Measurements from ENCODE around the gene PRAF2. TPM values are rescaled to one million over a fixed set of nuclear protein-coding genes. Genes with fewer than 3 reads are reported as not detected.

The PRAF2 gene, protein sequence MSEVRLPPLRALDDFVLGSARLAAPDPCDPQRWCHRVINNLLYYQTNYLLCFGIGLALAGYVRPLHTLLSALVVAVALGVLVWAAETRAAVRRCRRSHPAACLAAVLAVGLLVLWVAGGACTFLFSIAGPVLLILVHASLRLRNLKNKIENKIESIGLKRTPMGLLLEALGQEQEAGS
- total RNA-seq (10 to 100 TPM; 37.7 to 40.2 TPM), polyA plus RNA-seq (10 to 100 TPM; 30.8 to 54.3 TPM)
- long read RNA-seq, donor 1, transcript PRAF2-202 (3 exons, 1,334 nt), result major isoform, 21 of 24 reads
- long read RNA-seq, donor 1, partial matches to known transcripts, result 2 of 24 reads
- long read RNA-seq, donor 1, other reads (novel, unspliced or antisense), result 0 of 24 reads
- long read RNA-seq, donor 2, transcript PRAF2-202 (3 exons, 1,334 nt), result major isoform, 8 of 12 reads
- long read RNA-seq, donor 2, partial matches to known transcripts, result 4 of 12 reads
- long read RNA-seq, donor 2, other reads (novel, unspliced or antisense), result 0 of 12 reads

DNA sequence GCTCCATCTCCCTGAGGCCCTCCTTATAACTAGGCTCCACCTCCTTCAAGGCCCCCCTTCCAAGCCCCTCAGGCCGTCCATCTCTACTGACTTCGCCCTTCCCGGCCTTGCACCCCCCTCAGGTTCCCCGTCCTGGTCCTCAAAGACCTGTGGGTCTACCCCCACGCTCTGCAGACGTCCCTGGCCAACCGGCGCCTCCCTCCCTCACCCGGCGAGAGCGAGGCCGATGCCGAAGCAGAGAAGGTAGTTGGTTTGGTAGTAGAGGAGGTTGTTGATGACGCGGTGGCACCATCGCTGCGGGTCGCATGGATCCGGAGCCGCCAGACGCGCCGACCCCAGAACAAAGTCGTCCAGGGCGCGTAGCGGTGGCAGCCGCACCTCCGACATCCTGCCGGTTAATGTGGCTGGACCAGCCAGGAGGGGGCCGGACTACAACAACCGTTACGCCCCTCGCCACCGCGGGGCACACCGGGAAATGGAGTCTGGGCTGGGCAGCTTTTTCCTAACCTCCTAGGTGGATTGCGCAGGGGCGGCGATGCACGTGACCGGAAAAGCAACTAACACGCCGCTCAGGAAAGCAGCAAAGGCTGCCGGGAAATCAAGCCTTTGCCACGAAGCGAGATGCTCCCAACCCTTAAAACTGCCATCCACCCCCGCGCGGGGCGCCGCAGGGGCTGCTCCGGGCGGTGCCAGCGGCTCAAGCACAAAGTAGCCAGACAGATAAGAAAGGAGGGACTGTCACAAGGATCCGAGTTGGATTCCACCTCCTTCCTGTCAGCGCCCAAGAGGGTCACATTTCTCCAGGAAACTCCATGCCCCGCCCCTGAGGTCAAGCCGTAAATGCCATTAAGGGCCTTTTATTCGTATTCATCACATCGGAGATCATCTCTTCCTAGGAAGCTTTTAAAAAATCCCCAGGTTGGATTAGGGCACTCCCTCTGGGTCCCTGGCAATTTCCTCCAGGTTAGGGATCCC lies at the start of gene PRAF2:
PRAF2 (minus strand) TSS at position 402 of the 975 bp plus-strand sequence; CDS start at position 387, 15 bp downstream.
- peak within 1 kb of the TSS in 1 of 2 donors; percentile 87 for H3K27ac ChIP-seq (ENCODE audit: low read depth in 1 of 2, low read length in 2 of 2)

DNA sequence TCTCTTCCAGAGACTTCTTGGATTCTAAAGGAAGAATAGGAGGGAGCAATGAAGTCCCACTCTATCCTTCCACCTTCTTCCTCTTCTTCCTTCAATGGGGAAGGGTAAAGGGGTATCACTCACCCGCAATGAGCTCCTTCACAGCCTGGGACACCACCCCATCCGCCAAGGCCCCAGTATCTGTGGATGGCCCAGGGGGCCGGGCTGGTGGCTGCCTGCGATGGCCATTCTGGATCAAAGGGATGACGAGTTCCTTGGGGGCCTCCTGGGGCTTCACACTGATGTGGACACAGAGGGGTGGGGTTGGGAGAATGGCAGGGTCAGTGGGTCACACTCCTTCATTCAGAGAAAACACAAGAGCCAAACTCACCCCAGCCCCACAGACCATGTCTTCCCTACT lies 48.7 kb upstream of the PRAF2 start:
- no peaks in the 10 kb centered on the region for H3K4me1 ChIP-seq (ENCODE audit: control insufficient read depth in 1 of 2, insufficient read depth in 2 of 2, low read length in 2 of 2)
- 68 to 81% methylated on average over 5 of the region's 5 CpGs for WGBS, 2 donors
- H3K4me3 ChIP-seq (ENCODE audit: low read length in 2 of 2), result no peak overlapping the region
- H3K27ac ChIP-seq (ENCODE audit: low read depth in 1 of 2, low read length in 2 of 2), result no peak overlapping the region
- no peaks in the 10 kb centered on the region for H3K36me3 ChIP-seq (ENCODE audit: control insufficient read depth in 1 of 2, insufficient read depth in 2 of 2, low read length in 1 of 2)
- DNase-seq, result no peak
- no peaks in the 10 kb centered on the region for H3K27me3 ChIP-seq (ENCODE audit: control insufficient read depth in 1 of 2, insufficient read depth in 2 of 2, low read length in 1 of 2)
- intact Hi-C loops (cut with DNase I), result no loop called here
- no peaks in the 10 kb centered on the region for H3K9me3 ChIP-seq (ENCODE audit: control insufficient read depth, low read length)
- ATAC-seq (ENCODE audit: low FRiP score), result no peak

More for the DNA sequence above, at the start of gene PRAF2:
- Histone ChIP-seq H3K4me1 (ENCODE audit: control insufficient read depth in 1 of 2, insufficient read depth in 2 of 2, low read length in 2 of 2) (no peaks in the 10 kb centered on the region), H3K9me3 (ENCODE audit: control insufficient read depth, low read length) (no peaks in the 10 kb centered on the region), H3K27me3 (ENCODE audit: control insufficient read depth in 1 of 2, insufficient read depth in 2 of 2, low read length in 1 of 2) (no peaks in the 10 kb centered on the region), H3K36me3 (ENCODE audit: control insufficient read depth in 1 of 2, insufficient read depth in 2 of 2, low read length in 1 of 2) (no peaks in the 10 kb centered on the region), H3K4me3 (ENCODE audit: low read length in 2 of 2) (peak within 1 kb of the TSS; percentile 4 to 82)
- DNase-seq (peak; percentile 96 to 97), ATAC-seq (ENCODE audit: low FRiP score) (peak; percentile 92)
- intact Hi-C loops (cut with DNase I), result no loop called here
- WGBS, 2 donors, result 2 to 34% methylated on average over 61 of the region's 61 CpGs

DNA sequence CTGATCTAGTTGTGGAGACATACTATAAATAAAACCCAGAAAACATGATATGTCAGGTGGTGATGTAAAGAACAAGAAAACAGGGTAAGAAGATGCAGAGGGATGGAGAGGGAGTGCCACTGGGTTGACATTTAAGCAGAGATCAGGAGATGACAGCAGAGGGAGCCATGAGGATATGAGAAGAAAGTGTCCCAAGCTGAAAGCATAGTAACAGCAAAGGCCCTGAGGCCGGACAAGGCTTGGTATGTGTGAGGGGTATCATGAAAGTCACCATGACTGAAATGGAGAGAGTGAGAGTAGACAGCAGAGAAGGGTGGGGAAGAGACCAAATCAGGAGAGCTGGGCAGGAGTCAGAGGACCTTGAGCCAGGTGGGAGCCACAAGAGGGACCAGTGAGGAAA lies 46.3 kb upstream of the PRAF2 start:
- Histone ChIP-seq H3K36me3 (ENCODE audit: control insufficient read depth in 1 of 2, insufficient read depth in 2 of 2, low read length in 1 of 2) (peaks cover 0 to 6% of the 10 kb centered on the region in 2 donors), H3K4me3 (ENCODE audit: low read length in 2 of 2) (no peak overlapping the region), H3K27ac (ENCODE audit: low read depth in 1 of 2, low read length in 2 of 2) (no peak overlapping the region), H3K9me3 (ENCODE audit: control insufficient read depth, low read length) (no peaks in the 10 kb centered on the region), H3K4me1 (ENCODE audit: control insufficient read depth in 1 of 2, insufficient read depth in 2 of 2, low read length in 2 of 2) (no peaks in the 10 kb centered on the region), H3K27me3 (ENCODE audit: control insufficient read depth in 1 of 2, insufficient read depth in 2 of 2, low read length in 1 of 2) (no peaks in the 10 kb centered on the region)
- no peak for DNase-seq
- intact Hi-C loops (cut with DNase I), result no loop called here
- ATAC-seq (ENCODE audit: low FRiP score), result no peak
- WGBS, 2 donors, result 42 to 67% methylated on average over 1 of the region's 1 CpG

DNA sequence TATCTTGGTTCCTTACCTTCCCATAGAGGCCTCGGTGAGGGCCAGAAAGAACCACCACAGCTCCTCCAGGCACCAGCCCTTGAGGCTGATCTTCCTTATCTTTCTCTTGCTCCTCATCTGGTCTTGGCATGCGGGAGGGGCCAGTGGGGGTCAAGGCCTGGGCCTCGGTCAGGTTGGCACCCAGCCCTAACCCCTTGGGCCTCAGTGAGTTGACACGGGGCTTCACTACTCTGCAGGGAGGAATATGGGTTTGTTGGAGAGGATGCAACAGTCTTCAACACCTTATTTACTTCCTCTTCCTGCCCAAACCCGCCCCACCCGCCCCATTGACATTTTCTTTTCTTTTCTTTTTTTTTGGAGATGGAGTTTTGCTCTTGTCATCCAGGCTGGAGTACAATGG lies 43.8 kb upstream of the PRAF2 start:
- peaks cover 0 to 8% of the 10 kb centered on the region in 2 donors for H3K36me3 ChIP-seq (ENCODE audit: control insufficient read depth in 1 of 2, insufficient read depth in 2 of 2, low read length in 1 of 2)
- H3K4me3 ChIP-seq (ENCODE audit: low read length in 2 of 2), result no peak overlapping the region
- no peaks in the 10 kb centered on the region for H3K9me3 ChIP-seq (ENCODE audit: control insufficient read depth, low read length)
- H3K27ac ChIP-seq (ENCODE audit: low read depth in 1 of 2, low read length in 2 of 2), result no peak overlapping the region
- WGBS, 2 donors, result 74 to 86% methylated on average over 6 of the region's 6 CpGs
- ATAC-seq (ENCODE audit: low FRiP score) (no peak), DNase-seq (no peak)
- intact Hi-C loops (cut with DNase I), result no loop called here
- no peaks in the 10 kb centered on the region for H3K27me3 ChIP-seq (ENCODE audit: control insufficient read depth in 1 of 2, insufficient read depth in 2 of 2, low read length in 1 of 2)
- H3K4me1 ChIP-seq (ENCODE audit: control insufficient read depth in 1 of 2, insufficient read depth in 2 of 2, low read length in 2 of 2), result no peaks in the 10 kb centered on the region

DNA sequence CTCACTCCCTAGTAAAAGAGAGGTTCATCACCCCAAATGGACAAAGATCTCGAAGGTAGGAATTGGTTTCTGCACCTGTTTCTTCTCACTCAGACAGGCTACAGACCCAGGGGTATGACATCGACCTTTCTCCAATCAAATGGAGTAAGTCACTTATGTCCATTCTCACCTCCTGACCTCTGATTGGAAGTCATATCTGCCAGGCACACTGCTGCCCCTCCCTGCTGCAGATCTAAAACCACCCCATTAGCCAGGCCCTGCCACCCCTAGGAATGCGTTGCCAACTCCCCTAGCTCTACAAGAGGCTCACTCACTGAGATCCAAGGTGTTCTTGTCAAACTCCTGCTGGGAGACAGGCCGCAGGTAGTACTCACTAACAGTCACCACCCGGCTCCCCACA lies 42.9 kb upstream of the PRAF2 start:
- 74 to 92% methylated on average over 5 of the region's 5 CpGs for WGBS, 2 donors
- peaks cover 0 to 12% of the 10 kb centered on the region in 2 donors for H3K36me3 ChIP-seq (ENCODE audit: control insufficient read depth in 1 of 2, insufficient read depth in 2 of 2, low read length in 1 of 2)
- no peak for DNase-seq

DNA sequence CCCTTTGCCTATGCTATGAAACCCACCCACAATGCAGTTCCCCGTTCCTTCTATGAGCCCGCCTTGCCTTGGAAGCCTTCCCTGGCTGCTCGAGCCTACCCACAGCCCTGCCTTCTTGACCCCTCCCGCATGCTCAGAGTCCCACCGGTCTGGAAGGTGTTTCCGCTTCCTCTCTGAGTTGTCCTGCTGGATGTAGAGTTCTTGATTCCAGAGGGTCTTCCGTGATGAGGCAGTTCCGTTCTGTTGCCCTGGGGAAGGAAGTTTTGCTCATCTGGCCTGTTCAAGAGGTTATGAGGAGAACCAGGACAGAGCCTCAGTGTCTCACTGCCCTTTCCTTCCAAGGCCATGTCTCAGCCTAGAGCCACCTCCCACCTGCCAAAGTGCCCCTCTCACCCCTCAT lies 42.3 kb upstream of the PRAF2 start:
- Histone ChIP-seq H3K36me3 (ENCODE audit: control insufficient read depth in 1 of 2, insufficient read depth in 2 of 2, low read length in 1 of 2) (peaks cover 0 to 14% of the 10 kb centered on the region in 2 donors), H3K4me1 (ENCODE audit: control insufficient read depth in 1 of 2, insufficient read depth in 2 of 2, low read length in 2 of 2) (no peaks in the 10 kb centered on the region), H3K4me3 (ENCODE audit: low read length in 2 of 2) (no peak overlapping the region), H3K27me3 (ENCODE audit: control insufficient read depth in 1 of 2, insufficient read depth in 2 of 2, low read length in 1 of 2) (no peaks in the 10 kb centered on the region), H3K9me3 (ENCODE audit: control insufficient read depth, low read length) (no peaks in the 10 kb centered on the region), H3K27ac (ENCODE audit: low read depth in 1 of 2, low read length in 2 of 2) (no peak overlapping the region)
- no peak for ATAC-seq (ENCODE audit: low FRiP score)
- DNase-seq, result no peak
- intact Hi-C loops (cut with DNase I), result no loop called here
- WGBS, 2 donors, result 80 to 84% methylated on average over 8 of the region's 8 CpGs

More for the DNA sequence above, 42.9 kb upstream of the PRAF2 start:
- no peak for ATAC-seq (ENCODE audit: low FRiP score)
- Histone ChIP-seq H3K9me3 (ENCODE audit: control insufficient read depth, low read length) (no peaks in the 10 kb centered on the region), H3K27ac (ENCODE audit: low read depth in 1 of 2, low read length in 2 of 2) (no peak overlapping the region), H3K4me3 (ENCODE audit: low read length in 2 of 2) (no peak overlapping the region), H3K27me3 (ENCODE audit: control insufficient read depth in 1 of 2, insufficient read depth in 2 of 2, low read length in 1 of 2) (no peaks in the 10 kb centered on the region), H3K4me1 (ENCODE audit: control insufficient read depth in 1 of 2, insufficient read depth in 2 of 2, low read length in 2 of 2) (no peaks in the 10 kb centered on the region)
- intact Hi-C loops (cut with DNase I), result no loop called here

DNA sequence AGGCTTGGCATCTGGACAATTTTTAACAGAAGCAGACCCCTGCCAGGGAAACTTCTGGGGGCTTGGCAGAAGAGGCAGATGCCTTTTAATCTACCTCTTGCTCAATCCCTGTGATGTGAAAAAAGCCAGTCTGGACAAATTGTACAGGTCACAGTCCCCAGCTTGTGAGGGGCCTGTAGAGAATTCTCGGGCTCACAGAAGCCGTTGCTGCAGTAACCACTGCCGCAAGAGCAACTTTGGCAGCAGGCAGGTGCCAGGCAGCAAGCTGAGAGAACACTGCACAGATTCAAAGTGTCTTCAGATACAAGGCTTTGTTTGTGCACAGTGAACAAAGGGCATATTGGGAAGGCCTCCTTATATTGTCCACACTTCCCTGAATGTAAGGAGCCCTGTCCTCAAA lies 38.0 kb upstream of the PRAF2 start:
- DNase-seq (no peak), ATAC-seq (ENCODE audit: low FRiP score) (no peak)
- intact Hi-C loops (cut with DNase I), result no loop called here
- H3K27me3 ChIP-seq (ENCODE audit: control insufficient read depth in 1 of 2, insufficient read depth in 2 of 2, low read length in 1 of 2), result no peaks in the 10 kb centered on the region
- no peak overlapping the region for H3K27ac ChIP-seq (ENCODE audit: low read depth in 1 of 2, low read length in 2 of 2)
- no peaks in the 10 kb centered on the region for H3K4me1 ChIP-seq (ENCODE audit: control insufficient read depth in 1 of 2, insufficient read depth in 2 of 2, low read length in 2 of 2)
- 72 to 73% methylated on average over 3 of the region's 3 CpGs for WGBS, 2 donors
- H3K9me3 ChIP-seq (ENCODE audit: control insufficient read depth, low read length), result no peaks in the 10 kb centered on the region
- H3K36me3 ChIP-seq (ENCODE audit: control insufficient read depth in 1 of 2, insufficient read depth in 2 of 2, low read length in 1 of 2), result peaks cover 0 to 13% of the 10 kb centered on the region in 2 donors
- H3K4me3 ChIP-seq (ENCODE audit: low read length in 2 of 2), result no peak overlapping the region

DNA sequence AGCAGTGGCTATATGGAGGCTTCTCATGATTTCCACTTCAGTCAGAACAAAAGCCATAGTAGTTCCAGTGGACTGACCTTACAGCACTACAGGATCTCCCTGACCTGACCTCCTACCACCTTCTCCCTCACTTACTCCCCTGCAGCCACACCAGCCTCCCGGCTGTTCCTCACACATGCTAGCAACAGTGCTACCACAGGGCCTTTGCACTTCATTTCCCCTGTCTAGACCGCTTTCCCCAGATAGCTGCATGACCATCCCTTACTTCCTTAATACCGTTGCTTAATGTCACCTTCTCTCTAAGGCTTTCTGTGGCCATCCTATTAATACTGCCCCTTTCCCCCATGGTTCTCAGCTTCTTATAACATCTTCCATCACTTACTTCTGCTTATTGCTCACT lies 36.6 kb upstream of the PRAF2 start:
- DNase-seq (no peak), ATAC-seq (ENCODE audit: low FRiP score) (no peak)
- intact Hi-C loops (cut with DNase I), result no loop called here
- H3K9me3 ChIP-seq (ENCODE audit: control insufficient read depth, low read length), result no peaks in the 10 kb centered on the region
- H3K27ac ChIP-seq (ENCODE audit: low read depth in 1 of 2, low read length in 2 of 2), result no peak overlapping the region
- no peaks in the 10 kb centered on the region for H3K4me1 ChIP-seq (ENCODE audit: control insufficient read depth in 1 of 2, insufficient read depth in 2 of 2, low read length in 2 of 2)
- peaks cover 0 to 8% of the 10 kb centered on the region in 2 donors for H3K36me3 ChIP-seq (ENCODE audit: control insufficient read depth in 1 of 2, insufficient read depth in 2 of 2, low read length in 1 of 2)
- H3K27me3 ChIP-seq (ENCODE audit: control insufficient read depth in 1 of 2, insufficient read depth in 2 of 2, low read length in 1 of 2), result no peaks in the 10 kb centered on the region
- H3K4me3 ChIP-seq (ENCODE audit: low read length in 2 of 2), result no peak overlapping the region
- 79 to 96% methylated on average over 3 of the region's 3 CpGs for WGBS, 2 donors
